Mesenteric fat pad (tissue), 1 donor: ENCODE measurements around the gene OLFML2A. TPM values are rescaled to one million over a fixed set of nuclear protein-coding genes. Genes with fewer than 3 reads are reported as not detected.

ENCODE experiments used
- DNase-seq: peaks from one replicate; pipeline ENCODE4 v3.0.0-alpha.2; 2020; ENCODE audit warnings: low spot score
- total RNA-seq: library from RNA; stranded (reverse); fragmentation: NEBNext Ultra II Directional; extraction: Animal tissue kit (Norgen Biotek cat#: 25700); gene quantifications from one replicate; pipeline ENCODE4 v1.2.1, GENCODE V29; 2021
- donor health status: DM: yes; HTN: yes; CAD: no.

Gene OLFML2A
- total RNA-seq, 1 donor from 2014 or later, result 10.7 TPM

GRCh38 chr9:124794902-124795491 lies 18.1 kb downstream of the OLFML2A start:
- no peak for DNase-seq

GRCh38 chr9:124795881-124796431 lies 19.0 kb downstream of the OLFML2A start:
- DNase-seq, result no peak

- DNase-seq, result no peak
Observed at GRCh38 chr9:124797343-124798103, 20.6 kb downstream of the OLFML2A start.

DNA sequence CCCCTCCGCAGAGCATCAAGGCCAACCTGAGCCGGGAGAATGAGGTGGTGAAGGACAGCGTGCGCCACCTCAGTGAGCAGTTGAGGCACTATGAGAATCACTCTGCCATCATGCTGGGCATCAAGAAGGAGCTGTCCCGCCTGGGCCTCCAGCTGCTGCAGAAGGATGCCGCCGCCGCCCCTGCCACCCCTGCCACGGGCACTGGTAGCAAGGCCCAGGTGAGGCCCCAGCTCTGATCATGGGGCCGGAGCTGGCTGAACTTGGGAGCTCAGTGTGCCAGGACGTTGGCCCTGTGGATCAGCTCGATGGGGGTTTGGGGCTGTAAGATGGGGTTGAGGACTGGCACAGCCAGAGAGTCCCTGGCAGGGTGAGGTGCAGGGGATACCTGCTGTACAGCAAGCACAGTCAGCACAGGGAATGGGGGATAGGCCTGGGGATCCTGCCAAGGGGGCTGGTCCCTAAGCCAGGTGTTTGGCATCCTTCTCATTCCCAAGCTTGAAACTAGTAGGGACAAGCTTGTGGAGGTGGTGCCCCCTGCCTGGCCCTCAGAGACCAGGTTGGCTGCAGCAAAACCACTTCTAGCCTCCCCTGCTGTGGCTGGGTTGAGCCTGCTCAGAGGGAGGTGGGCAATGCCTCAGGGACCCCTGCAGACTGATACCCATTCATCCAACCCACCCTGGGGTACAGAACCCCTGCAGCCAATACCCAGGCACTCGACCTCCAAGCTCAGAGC lies 22.5 kb downstream of the OLFML2A start:
- no peak for DNase-seq

DNA sequence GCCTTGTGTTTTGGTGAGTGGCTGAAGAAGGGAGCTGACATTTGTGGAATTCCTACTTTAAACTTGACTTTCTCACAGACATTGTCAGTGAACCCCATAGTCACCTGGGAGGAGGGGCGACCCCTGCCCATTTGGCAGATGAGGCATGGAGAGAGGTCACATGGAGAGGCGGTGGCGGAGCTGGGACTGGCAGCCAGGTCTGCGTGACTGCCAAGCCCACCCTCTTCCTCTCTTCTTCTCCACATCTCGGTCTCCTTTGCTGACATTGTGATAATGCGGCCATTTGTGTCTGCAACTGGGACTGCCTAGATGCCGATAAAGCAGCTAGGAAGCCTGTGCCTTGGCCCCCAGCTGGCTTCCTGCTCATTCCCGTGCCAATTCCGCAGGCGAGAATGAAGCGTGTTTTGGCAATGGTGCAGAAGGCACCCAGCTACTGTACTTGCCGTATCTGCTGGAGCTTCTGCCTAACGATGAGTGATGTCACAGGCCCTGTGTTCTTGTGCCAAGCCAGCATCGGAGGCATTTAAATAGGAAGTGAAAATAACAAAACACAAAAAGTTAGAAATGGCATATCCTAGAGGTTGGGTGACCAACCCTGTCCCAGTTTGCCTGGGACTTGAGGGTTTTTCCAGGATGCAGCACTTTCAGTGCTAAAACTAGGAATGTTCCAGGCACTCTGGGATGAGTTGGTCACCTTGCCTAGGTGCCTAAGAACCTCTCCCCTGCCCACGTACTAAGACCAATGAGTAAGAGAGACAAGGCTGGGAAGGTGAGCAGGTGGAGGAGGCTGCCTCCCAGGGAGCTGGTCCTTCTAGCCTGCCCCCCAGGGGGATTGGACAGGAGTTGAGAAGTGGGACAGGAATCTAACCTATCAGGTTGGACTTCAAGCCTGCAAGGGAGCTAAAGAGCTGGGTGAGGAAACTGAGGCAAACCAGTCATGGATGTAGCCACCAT lies 23.6 kb downstream of the OLFML2A start:
- no peak for DNase-seq

DNA sequence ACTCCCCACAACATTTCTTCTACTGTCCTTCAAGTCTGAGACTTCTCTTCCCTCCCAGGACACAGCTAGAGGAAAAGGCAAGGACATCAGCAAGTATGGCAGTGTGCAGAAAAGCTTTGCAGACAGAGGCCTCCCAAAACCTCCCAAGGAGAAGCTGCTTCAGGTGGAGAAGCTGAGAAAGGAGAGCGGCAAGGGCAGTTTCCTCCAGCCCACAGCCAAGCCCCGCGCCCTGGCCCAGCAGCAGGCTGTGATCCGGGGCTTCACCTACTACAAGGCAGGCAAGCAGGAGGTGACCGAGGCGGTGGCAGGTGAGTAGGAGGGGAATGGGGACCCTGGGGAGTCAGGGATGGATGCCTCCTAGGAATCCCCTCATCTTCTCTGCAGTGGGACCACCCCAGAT lies 24.4 kb downstream of the OLFML2A start:
- no peak for DNase-seq

- DNase-seq, result no peak
Observed at GRCh38 chr9:124802426-124802825, 25.5 kb downstream of the OLFML2A start.

- no peak for DNase-seq
Observed at GRCh38 chr9:124803911-124804310, 27.0 kb downstream of the OLFML2A start.

GRCh38 chr9:124805186-124805585 lies 28.3 kb downstream of the OLFML2A start:
- no peak for DNase-seq

- no peak for DNase-seq
Observed at GRCh38 chr9:124808246-124808956, 31.5 kb downstream of the OLFML2A start.

GRCh38 chr9:124809211-124809610 lies 32.3 kb downstream of the OLFML2A start:
- DNase-seq, result no peak

DNA sequence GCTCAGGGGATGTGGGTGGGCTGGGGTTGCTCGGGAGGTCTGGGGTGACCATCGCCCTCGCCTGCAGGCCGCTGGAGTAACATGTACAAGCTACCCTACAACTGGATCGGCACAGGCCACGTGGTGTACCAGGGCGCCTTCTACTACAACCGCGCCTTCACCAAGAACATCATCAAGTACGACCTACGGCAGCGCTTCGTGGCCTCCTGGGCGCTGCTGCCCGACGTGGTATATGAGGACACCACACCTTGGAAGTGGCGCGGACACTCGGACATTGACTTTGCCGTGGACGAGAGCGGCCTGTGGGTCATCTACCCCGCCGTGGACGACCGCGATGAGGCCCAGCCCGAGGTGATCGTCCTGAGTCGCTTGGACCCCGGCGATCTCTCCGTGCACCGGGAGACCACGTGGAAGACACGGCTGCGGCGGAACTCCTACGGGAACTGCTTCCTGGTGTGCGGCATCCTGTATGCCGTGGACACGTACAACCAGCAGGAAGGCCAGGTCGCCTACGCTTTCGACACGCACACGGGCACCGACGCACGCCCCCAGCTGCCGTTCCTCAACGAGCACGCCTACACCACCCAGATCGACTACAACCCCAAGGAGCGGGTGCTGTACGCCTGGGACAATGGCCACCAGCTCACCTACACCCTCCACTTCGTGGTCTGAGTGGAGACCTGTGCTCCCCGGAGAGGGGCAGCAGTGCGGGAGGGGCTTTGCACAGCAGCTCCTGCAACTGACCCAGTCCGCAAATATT lies 33.0 kb downstream of the OLFML2A start:
- DNase-seq, result no peak

DNA sequence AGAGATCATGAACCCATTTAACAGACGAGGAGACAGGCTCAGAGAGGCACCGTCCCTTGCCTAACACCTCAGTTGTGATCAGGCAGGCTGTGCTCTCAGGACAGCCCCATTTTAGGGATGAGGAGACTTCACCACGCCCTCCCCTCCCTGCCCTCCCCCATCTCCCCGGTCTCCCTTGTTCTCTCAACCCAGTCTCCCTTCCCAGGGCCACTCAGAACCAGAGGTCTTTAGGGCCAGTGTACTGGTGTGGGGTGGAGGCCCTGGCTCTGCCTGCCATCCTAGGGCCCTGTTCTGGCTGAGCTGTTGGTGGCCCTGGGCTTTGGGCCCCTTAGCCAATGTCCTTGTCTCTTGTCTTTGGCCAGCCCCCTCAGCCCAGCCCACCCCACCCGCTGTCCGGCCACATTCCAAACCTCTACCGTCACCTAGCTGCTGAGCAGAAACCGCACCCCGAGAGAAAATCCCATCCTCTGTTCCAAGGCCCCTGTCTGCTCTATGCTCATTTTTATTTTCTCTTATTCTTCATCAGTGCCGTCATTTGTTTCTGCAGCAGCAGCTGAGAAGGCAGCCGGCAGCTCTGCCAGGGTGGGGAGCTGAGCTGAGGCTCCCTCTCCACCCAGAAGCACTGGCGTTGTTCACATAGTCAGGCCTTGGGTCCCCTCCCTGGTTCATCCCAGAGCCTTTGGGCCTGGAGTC lies 33.9 kb downstream of the OLFML2A start:
- DNase-seq, result no peak

DNA sequence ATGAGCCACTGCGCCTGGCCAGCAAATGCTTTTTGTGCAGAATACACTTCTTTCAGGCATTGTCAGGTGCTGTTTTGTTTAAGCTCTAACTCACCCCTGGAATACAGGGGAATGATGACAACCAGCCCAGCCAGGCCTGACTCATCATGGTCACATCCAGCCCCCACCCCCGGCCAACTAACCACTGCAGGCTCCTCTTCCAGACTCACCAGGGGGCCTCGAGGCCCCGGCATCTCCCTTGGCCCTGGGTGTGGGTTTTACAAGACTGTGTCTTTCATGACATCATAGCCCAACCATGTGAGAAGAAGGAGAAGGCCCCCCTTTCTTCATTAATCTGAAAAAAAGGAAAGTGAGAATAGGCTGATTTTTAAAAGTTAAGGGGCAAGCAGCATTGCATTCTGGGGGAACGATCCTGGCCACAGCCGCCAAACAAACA lies 35.5 kb downstream of the OLFML2A start:
- DNase-seq, result no peak

DNA sequence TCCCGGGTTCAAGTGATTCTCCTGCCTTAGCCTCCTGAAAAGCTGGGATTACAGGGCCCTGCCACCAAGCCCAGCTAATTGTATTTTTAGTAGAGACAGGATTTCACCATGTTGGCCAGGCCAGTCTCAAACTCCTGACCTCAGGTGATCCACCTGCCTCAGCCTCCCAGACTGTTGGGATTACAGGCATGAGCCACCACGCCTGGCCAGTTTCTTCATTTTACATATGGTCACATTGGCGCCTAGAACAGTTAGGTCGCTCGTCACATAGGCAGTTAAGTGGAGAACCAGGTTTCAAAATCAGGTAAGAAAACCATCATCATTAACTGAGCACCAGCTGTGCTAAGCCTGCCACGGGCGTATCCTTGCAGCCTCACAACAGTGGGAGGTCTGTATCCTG lies 36.1 kb downstream of the OLFML2A start:
- DNase-seq, result no peak

GRCh38 chr9:124813501-124814163 lies 36.7 kb downstream of the OLFML2A start:
- no peak for DNase-seq

GRCh38 chr9:124814164-124814535 lies 37.2 kb downstream of the OLFML2A start:
- no peak for DNase-seq

- DNase-seq, result no peak
Observed at GRCh38 chr9:124815601-124816000, 38.7 kb downstream of the OLFML2A start.
